Measurements from ENCODE around the gene CCT6B.
"Not testable (repeated sequence)": the region's sequence is repeated elsewhere in the genome, so short reads cannot be mapped to it uniquely, and the experiment has no call there.

Gene CCT6B

GRCh38 chr17:34980353-34980680 is 19.1 kb upstream of the CCT6B start, which contains the start of gene LIG3:
Gene LIG3 (plus strand): TSS chr17:34980512. CDS start chr17:34983006, 2,494 bp downstream.
- peak; percentile 94 for DNase-seq

- peak; percentile 3 for DNase-seq
Observed at GRCh38 chr17:34979650-34980352, 18.5 kb upstream of the CCT6B start.

GRCh38 chr17:34979153-34979552 is 17.9 kb upstream of the CCT6B start:
- no peak for DNase-seq

GRCh38 chr17:34974794-34975785 is 13.8 kb upstream of the CCT6B start:
- no peak for DNase-seq

- no peak for DNase-seq
Observed at GRCh38 chr17:34974179-34974578, 12.9 kb upstream of the CCT6B start.

- no peak for DNase-seq
Observed at GRCh38 chr17:34958438-34958837, 2.8 kb downstream of the CCT6B start.

- DNase-seq, result not testable (repeated sequence)
Observed at GRCh38 chr17:34950780-34951179, 10.5 kb downstream of the CCT6B start.

GRCh38 chr17:34930283-34930682 is 31.0 kb downstream of the CCT6B start:
- DNase-seq, result no peak

GRCh38 chr17:34926661-34927060 is 34.6 kb downstream of the CCT6B start:
- no peak for DNase-seq

GRCh38 chr17:34920676-34921075 is 40.6 kb downstream of the CCT6B start:
- no peak for DNase-seq

- no peak for DNase-seq
Observed at GRCh38 chr17:34917381-34917780, 43.9 kb downstream of the CCT6B start.

GRCh38 chr17:34916120-34916519 is 45.1 kb downstream of the CCT6B start:
- DNase-seq, result no peak

GRCh38 chr17:34913001-34913400 is 48.3 kb downstream of the CCT6B start:
- no peak for DNase-seq

- no peak for DNase-seq
Observed at GRCh38 chr17:34909040-34909439, 52.2 kb downstream of the CCT6B start.

- no peak for DNase-seq
Observed at GRCh38 chr17:34902831-34903547, 58.3 kb downstream of the CCT6B start.

GRCh38 chr17:34899643-34900291 is 61.5 kb downstream of the CCT6B start:
- DNase-seq, result no peak

GRCh38 chr17:34895383-34895782 is 65.9 kb downstream of the CCT6B start:
- no peak for DNase-seq

GRCh38 chr17:34894964-34895363 is 66.3 kb downstream of the CCT6B start:
- no peak for DNase-seq

- DNase-seq, result no peak
Observed at GRCh38 chr17:34892461-34893249, 68.6 kb downstream of the CCT6B start.

- DNase-seq, result no peak
Observed at GRCh38 chr17:34886831-34887230, 74.4 kb downstream of the CCT6B start.

- DNase-seq, result no peak
Observed at GRCh38 chr17:34885076-34885475, 76.2 kb downstream of the CCT6B start.

- no peak for DNase-seq
Observed at GRCh38 chr17:34884597-34884996, 76.7 kb downstream of the CCT6B start.
